GM12878 (cell line): ENCODE data around the gene ZNF771. TPM values are rescaled to one million over a fixed set of nuclear protein-coding genes. Genes with fewer than 3 reads are reported as not detected.

Source experiments
- ASH2L ChIP-seq: fragments of 300-600, 200-600 bp; sonication (generic); IDR thresholded peaks from 2 replicates; pipeline ENCODE4 v1.6.1; 2017; ENCODE audit warnings: low read depth, mild to moderate bottlenecking, borderline replicate concordance
- BACH1 ChIP-seq: fragments of 450-650 bp; IDR thresholded peaks from 2 replicates; pipeline ENCODE4 v1.6.1; 2017; ENCODE audit warnings: mild to moderate bottlenecking, borderline replicate concordance
- BMI1 ChIP-seq: fragments of 450-650 bp; IDR thresholded peaks from 2 replicates; pipeline ENCODE4 v1.6.1; 2016; ENCODE audit warnings: mild to moderate bottlenecking, moderate library complexity, borderline replicate concordance
- CHD1 ChIP-seq: IDR thresholded peaks from 2 replicates; pipeline ENCODE4 v1.6.1; 2012; ENCODE audit warnings: low read depth, low read length, improper control_type of control experiment
- HDAC6 ChIP-seq: fragments of 200-600 bp; sonication (generic); IDR thresholded peaks from one replicate; pipeline ENCODE4 v1.8.0; 2017; ENCODE audit warnings: antibody characterized with exemption; ENCODE audit not compliant: unreplicated experiment
- IKZF1 ChIP-seq: fragments of 450-650 bp; conservative IDR thresholded peaks from 2 replicates; pipeline ENCODE4 v1.6.1; 2017; ENCODE audit warnings: antibody characterized with exemption, mild to moderate bottlenecking
- MEF2A ChIP-seq: IDR thresholded peaks from 2 replicates; pipeline ENCODE4 v1.6.1; 2011; ENCODE audit warnings: low read depth, mild to moderate bottlenecking, low read length, moderate library complexity; ENCODE audit not compliant: insufficient read depth
- MYC ChIP-seq: IDR thresholded peaks from 2 replicates; pipeline ENCODE4 v1.6.1; 2011; ENCODE audit warnings: mild to moderate bottlenecking, low read length, moderate library complexity, inconsistent platforms; ENCODE audit not compliant: insufficient read depth, insufficient replicate concordance, insufficient read length, severe bottlenecking
- NBN ChIP-seq: fragments of 450-650 bp; IDR thresholded peaks from 2 replicates; pipeline ENCODE4 v1.6.1; 2016
- NR2C2 ChIP-seq: IDR thresholded peaks from 2 replicates; pipeline ENCODE4 v1.6.1; 2011; ENCODE audit warnings: borderline replicate concordance, low read depth; ENCODE audit not compliant: control insufficient read depth, insufficient read length
- PKNOX1 ChIP-seq: fragments of 450-650 bp; IDR thresholded peaks from 2 replicates; pipeline ENCODE4 v1.6.1; 2016; ENCODE audit warnings: mild to moderate bottlenecking
- PML ChIP-seq: IDR thresholded peaks from 2 replicates; pipeline ENCODE4 v1.6.1; 2012; ENCODE audit warnings: low read length, inconsistent platforms
- RAD51 ChIP-seq: fragments of 450-650 bp; IDR thresholded peaks from 2 replicates; pipeline ENCODE4 v1.6.1; 2016; ENCODE audit warnings: moderate library complexity, mild to moderate bottlenecking, inconsistent platforms
- SMAD1 ChIP-seq: fragments of 450-650 bp; IDR thresholded peaks from 2 replicates; pipeline ENCODE4 v1.6.1; 2018; ENCODE audit warnings: mild to moderate bottlenecking, low read depth; ENCODE audit not compliant: partially characterized antibody
- SREBF2 ChIP-seq: IDR thresholded peaks from 2 replicates; pipeline ENCODE4 v1.6.1; 2012; ENCODE audit warnings: mild to moderate bottlenecking, low read length
- STAT1 ChIP-seq: fragments of 450-650 bp; conservative IDR thresholded peaks from 2 replicates; pipeline ENCODE4 v1.6.1; 2014; ENCODE audit warnings: antibody characterized with exemption, mild to moderate bottlenecking
- YY1 ChIP-seq: IDR thresholded peaks from 2 replicates; pipeline ENCODE4 v1.6.1; 2011; ENCODE audit warnings: low read depth, mild to moderate bottlenecking, low read length
- ZBTB33 ChIP-seq: fragments of 450-650 bp; IDR thresholded peaks from 2 replicates; pipeline ENCODE4 v1.6.1; 2017; ENCODE audit warnings: mild to moderate bottlenecking
- ZBTB40 ChIP-seq: fragments of 450-650 bp; IDR thresholded peaks from 2 replicates; pipeline ENCODE4 v1.6.1; 2016; ENCODE audit warnings: mild to moderate bottlenecking, moderate library complexity, borderline replicate concordance
- ZNF217 ChIP-seq: fragments of 450-650 bp; IDR thresholded peaks from 2 replicates; pipeline ENCODE4 v1.6.1; 2017; ENCODE audit warnings: antibody characterized with exemption, mild to moderate bottlenecking
- ZNF687 ChIP-seq: fragments of 450-650 bp; IDR thresholded peaks from 2 replicates; pipeline ENCODE4 v1.6.1; 2017; ENCODE audit warnings: mild to moderate bottlenecking, moderate library complexity
- polyA plus RNA-seq, 11 experiments: library from polyadenylated mRNA; depleted of rRNA in 4 of 11; unstranded in 6 of 11; stranded (reverse) in 5 of 11; fragments of >200 nt; fragmentation: Nextera tagmentation in 4 of 11; fragmentation: Illumina TruSeq in 1 of 11; extraction: Ambion mirVana in 4 of 11; extraction: Trizol in 1 of 11; gene quantifications; 1 replicate in 1 of 11; 2 replicates in 10 of 11; pipeline versions ENCODE4 v1.2.1 to v1.2.3, GENCODE V29; 2011 to 2016; ENCODE audit warnings: inconsistent platforms in 2 of 11, missing spikeins in 2 of 11, low read depth in 1 of 11
- total RNA-seq, 4 experiments: library from RNA; depleted of rRNA in 3 of 4; stranded (reverse); fragments of >200 nt in 3 of 4; fragmentation: Illumina TruSeq in 1 of 4; extraction: Trizol in 1 of 4; gene quantifications; 2 replicates each; pipeline versions ENCODE4 v1.2.1 to v1.2.3, GENCODE V29; 2013 to 2021

Gene ZNF771
- total and polyA plus RNA-seq, 10 of the 15 experiments (the other 5 are each of a cell fraction or from before 2014, with no cell fraction given) = 0.98 to 7.6 (median 3.7) TPM

- TF ChIP-seq NBN (no peak), SREBF2 (no peak), SMAD1 (no peak), RAD51 (no peak), MYC (no peak), BACH1 (peak; percentile 66; the same call in 1 of the 2 replicates), ZNF217 (no peak; the same call in 1 of the 2 replicates), YY1 (peak; percentile 82), ZBTB33 (no peak), HDAC6 (no peak), STAT1 (no peak), PML (no peak), BMI1 (no peak), PKNOX1 (no peak), CHD1 (no peak), ZBTB40 (no peak), ZNF687 (0 out of 2 replicates have a peak, but pooled peaks have one; percentile 19), MEF2A (no peak), IKZF1 (peak; percentile 68), NR2C2 (no peak), ASH2L (no peak)
Observed at GRCh38 chr16:30369938-30370455, 37.4 kb upstream of the ZNF771 start (continued).
